ENCODE data around the gene SLC10A6.

SLC10A6 gene

DNA sequence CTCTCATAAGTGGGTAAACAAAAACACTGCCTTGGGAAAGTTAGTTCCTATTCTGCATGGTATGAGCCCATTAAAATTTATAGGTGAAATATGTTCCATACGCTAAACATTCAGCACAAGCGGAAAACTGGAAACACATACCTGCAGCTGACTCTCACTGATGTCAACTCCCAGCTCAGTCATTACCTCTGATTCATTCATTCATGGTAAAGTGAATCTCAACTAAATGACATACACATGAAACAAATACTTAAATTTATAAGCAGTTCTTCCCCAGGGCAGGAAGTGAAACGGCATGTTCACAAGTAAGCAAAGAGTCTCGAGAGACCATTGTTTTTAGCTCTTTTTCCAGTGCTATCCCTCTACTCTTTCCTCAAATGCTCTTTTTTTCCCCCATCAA is 1.6 kb downstream of the SLC10A6 start:
- DNase-seq, result no peak

DNA sequence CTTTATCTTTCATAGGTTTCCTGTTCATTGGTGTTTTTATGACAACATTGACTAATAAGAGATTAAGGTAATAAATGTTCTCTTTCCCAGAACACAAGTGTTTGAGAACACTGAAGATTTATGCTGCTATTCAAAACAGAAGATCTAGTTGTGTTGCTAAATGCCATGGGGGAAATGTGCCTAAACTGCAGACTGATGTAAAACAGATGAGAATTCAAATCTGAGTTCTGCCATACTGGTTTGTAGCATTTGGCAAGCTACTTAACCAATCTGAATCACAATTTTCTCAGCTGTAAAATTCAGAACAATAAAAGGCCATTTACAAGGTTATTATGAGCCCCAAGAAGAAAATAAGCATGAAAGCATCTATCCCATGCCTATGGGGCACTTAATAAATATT is 2.3 kb downstream of the SLC10A6 start:
- no peak for DNase-seq

DNA sequence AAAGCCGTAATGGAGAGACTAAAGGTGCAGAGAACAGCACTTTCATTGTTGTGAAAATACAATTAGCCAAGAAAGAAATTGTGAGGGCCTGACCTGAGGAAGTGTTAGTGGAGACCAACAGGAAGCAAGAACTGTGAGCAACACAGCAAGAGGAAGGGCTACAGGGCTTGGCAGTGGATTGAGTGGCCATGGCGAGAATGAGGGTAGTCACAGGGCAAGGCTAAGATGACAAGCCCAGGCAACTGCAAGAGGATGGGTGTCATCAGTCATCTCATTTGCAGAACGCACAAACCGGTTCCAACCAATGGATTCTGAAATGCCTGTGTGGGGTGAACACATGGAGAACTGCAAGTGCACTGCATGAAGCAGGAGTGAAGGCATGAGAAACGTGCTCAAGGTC is 3.6 kb downstream of the SLC10A6 start:
- DNase-seq, result no peak

DNA sequence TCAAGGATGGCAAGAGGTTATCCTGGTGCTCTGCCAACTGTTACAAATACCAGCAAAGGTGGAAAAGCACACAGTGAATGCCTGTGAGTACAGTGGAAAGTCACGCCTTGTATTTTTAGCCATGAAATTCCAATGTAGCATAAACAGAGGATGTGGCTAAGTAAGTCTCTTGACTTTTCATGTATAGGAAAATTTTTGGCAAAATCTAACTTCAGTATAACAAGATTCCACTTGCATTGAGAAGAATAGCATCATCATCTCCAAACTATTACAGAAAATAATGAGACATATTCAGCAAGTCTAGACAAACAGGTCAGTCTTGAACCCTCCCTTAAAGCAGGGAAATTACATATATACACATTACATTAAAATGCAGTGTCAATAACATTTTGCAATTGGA is 7.9 kb downstream of the SLC10A6 start:
- no peak for DNase-seq

DNA sequence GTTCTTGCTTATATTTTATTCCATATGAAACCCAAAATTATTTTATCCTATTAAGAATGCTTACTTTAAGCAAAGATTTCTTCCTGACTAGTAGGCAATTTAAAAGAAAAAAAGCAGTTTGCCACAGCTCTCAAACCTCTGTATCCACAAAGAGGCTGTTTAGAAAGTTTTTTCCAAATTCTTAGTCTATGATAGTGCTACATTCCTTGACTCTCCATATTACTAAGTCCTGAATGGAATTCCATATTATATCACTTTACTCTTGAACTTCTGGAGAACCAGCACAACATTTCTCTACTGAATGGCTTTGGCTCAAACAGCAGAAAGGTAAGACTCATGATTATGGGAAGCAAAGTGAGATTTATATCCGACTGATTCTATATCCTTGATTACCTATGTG is 8.3 kb downstream of the SLC10A6 start:
- no peak for DNase-seq

DNA sequence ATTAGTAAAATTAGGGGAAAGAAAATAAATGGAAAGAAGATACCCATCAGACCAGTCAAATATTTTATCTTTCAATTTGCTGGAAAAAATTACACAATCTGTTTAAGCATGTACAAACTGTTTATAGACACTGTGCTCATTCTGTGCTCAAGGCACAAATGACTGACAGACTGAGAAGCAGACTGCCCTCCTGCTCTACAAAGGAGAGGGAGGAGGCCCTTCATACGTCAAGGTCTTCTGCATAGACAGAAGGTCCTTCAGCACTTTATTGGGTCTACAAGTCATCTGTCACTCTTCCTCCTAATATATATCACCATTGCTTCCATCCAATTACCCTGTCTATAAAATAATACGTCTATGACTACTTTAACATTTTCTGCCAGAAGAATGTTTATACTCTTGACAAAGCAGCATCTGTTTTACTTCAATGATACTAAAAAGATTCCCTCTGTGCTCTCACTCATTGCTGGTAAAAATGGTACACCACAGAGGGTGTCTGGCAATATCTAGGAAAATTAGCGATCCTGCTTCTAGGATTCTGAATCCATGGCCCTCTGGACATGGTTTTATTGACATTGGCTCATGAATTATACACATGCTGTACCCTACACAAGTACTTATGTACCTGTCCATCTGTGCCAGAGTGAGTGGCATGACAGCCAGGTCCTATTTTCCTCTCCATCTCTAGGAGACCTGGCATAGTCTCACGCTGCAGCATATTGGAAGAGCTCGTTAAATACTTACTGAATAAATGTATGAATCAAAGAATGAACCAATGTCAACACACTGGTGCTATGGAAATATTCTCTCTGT is 11.3 kb downstream of the SLC10A6 start:
- DNase-seq, result no peak

DNA sequence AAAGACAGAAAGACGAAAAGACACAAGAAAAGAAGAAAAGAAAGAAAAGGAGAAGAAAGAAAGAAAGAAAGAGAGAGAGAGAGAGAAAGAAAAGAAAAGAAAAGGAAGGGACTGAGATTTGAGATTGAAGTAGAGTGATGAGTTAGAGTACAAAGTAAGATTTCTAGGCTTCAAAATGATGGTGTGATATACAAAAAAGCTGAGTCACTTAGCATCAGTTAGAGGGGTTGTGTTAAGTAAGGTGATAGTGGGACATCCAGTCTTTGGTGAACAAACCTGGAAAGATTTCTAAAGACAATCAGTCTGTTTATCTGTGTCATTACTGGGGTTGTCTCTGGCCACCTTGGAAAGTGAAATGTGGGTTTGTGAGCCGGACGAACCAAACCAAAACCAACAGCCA is 13.5 kb downstream of the SLC10A6 start:
- no peak for DNase-seq

DNA sequence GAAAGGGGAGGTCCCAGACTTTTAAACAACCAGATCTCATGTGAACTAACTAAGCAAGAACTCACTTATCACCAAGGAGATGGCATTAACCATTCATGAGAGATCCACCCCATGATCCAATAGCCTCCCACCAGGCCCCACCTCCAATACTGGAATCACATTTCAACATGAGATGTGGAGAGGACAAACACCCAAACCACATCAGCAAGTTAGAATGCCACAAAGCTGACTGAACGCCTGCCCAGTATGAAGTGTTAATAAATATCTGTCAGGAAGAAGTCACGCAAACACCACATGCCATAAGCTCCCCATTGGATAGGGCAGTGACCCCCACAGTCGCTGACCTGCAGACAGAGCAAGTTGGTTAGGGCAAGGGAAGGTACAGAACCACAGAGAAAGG is 14.3 kb downstream of the SLC10A6 start:
- no peak for DNase-seq

DNA sequence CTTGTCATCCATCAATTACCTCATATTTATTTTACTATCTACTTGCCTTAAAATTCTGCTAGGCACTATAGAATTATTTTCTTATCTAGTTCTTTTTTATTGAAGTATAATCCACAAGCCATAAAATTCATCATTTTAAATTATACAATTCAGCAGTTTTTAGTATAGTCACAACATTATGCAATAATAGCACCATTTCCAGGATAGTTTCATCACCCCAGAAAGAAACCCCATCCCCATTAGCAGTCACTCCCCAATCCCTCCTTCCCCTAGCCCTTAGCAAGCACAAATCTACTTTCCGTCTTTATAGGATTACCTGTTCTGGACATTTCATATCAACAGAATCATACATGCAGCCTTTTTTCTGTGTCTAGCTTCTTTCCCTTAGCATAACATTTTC is 15.6 kb downstream of the SLC10A6 start:
- no peak for DNase-seq

DNA sequence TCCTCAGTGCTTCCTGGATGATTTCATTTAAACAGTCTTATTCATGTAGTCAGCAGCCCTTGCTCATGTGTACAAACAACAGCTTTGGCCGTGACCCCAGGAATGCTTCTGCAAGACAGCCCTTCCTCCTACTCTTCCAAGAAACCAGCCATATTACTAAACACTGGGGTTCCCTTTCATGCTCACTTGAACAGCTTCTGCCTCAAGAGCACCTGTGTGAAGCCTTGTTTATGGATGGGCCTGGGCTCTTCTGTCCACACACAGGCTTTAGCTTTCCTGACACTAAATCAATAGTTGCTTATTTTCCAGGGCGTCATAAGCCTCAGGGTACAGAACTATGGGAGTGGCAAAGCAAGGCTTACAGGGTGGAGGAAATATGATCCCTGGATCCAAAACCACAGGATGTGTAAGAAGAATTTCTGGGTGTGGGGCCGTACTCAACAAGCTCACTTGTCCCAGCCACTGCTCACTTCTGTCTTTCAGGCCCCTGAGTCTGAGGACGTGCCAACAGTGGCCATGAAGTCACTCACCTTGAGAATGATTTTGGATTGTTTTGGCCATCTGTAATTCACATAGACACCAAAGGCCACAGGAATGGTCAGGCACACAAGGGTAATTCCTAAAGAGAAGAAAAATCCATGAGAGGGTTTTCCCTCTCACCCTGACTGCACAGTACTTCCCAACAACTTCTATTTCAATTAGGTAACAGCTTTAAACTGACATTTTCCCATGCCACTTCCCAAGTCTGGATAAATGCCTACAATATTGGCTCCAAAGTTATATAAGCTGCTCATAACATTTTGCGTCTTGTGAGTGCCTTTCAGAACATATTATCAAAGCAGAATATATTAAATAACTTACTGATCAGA is 17.7 kb downstream of the SLC10A6 start:
- DNase-seq, result no peak

DNA sequence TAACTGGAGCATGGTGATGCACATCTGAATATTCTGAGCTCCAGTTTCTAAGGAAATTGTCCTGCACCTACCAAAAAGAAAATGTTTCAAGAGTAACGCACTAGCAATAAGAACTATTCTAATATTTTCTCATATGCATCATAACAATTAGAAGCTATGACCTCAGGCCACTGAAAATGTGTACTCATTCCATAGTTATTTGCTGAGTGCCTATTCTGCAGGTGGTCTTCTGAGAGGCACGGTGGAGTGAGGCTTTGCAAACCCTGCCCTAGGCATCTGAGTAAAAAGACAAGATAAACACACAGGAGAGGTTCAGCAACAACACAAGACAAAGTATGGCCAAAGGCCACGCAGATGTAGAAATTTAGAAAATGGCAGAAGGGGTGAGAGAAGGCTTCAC is 23.7 kb downstream of the SLC10A6 start:
- DNase-seq, result no peak

DNA sequence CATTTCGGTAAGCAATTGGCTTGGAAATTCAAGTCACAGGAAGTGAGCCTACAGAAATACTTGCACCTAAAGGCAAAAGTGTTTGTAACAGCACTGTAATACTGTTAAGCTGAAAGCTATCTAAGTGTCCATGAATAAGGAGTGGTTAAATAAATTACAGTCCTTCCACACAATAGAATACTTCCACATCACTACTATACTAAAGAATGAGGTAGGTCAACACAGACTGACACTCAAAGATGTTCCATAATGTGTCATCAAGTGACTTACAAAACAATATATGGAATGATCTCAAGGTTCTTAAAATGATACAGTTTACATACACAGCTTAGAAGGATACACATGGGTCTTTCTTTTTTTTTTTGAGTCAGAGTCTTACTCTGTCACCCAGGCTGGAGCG is 27.0 kb downstream of the SLC10A6 start:
- no peak for DNase-seq

DNA sequence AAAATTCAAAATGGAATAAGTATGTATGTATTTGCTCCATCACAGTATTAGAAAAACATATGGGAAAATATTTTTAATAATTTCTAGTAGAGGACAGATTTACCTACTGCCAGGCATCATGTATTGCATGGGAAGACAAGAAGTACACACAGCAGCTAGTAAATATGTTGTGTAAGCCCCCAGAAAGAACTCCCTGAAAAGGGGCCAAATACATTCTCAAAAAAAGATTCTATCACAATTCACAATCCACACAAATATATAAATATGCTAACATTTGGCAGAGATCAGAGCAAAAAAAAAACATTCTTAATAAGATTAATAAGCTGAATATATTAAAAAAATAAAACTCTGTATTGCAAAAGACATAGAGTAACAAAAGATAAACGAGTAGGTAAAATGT is 28.0 kb downstream of the SLC10A6 start:
- no peak for DNase-seq

DNA sequence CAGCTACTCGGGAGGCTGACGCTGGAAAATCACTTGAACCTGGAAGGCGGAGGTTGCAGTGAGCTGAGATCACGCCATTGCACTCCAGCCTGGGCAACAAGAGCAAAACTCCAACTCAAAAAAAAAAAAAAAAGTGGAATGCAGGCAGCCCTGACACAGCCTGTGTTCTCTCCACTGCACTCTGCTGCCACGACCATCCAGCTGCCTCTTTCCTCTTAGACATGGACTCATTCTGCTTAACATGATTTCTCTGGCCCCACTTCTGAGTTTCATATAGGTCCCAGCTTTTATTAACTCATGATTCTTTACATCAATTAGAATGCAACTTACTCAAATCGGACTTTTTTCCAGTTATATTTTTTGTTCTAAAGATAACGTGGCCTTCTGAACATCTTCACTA is 29.6 kb downstream of the SLC10A6 start:
- DNase-seq, result no peak

DNA sequence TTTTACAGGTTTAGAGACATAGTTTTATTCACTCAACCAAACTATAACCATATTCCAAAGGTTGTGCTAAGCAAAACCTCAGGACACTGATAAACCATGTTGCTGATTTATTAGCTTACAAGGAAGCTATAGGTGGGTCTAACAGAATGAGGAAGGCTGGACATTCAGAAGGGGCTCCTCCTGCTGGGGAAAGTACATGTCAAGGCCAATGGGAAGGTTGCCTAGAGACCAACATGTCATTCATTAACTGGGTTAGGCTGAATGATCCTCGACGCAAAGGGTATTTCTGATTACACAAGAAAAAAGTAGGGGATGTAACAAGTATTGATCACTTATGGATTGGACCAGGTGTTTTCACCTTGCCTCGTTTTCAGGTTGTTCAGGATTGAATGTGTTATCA is 30.3 kb downstream of the SLC10A6 start:
- no peak for DNase-seq

DNA sequence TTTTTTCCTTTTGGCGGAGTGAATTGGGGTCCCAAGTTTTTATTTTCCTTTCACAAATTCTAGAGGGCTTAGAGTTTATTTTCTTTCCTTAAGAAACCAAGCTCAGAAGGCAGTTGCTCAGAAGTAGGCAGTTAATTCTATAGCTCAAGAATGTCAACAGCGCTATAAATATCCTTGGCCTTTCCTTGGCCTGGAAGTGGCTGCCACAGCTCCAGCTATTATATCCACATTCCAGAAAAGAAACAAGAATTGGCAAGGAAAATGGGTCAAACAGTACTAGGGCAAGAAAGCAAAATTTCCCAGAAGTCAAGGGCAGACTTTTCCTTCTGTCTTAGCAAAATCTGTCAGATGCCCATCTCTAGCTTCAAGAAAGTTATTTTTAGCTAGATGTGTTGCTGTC is 31.0 kb downstream of the SLC10A6 start:
- no peak for DNase-seq

DNA sequence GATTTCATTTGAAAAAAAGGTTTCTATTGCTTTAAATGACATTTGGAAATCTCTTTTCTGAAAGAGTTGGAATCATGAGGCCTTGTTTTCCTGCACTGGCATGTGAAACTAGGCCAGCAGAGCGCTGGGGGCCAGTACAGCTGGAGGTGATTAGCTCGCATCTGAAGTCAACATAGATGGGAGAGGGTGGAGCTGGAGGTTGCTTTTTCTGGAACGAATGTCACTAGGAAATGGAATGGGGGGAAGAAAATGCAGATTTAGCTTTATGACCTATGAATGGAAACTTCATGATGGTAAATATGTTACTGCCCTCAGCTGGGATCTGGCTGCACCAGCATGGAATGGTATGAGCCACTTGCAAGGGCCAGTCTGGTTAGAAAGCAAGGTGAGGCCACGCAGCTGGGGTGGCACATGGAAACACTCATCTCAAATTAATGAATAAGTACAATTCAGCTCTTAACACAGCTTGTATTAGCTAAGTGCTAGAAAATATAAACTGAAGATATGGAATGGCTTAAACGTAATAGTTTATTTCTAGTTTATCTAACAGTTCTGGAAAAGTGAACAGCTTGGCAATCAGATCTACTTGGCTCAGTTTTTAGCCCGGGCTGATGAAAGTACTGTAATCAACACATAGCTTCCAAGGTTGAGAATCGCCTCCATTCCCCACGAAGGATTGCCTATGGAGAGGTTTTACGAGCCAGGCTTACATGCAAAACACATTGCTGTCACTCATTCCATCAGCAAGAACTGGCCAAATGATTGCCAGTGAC is 32.5 kb downstream of the SLC10A6 start:
- DNase-seq, result no peak

DNA sequence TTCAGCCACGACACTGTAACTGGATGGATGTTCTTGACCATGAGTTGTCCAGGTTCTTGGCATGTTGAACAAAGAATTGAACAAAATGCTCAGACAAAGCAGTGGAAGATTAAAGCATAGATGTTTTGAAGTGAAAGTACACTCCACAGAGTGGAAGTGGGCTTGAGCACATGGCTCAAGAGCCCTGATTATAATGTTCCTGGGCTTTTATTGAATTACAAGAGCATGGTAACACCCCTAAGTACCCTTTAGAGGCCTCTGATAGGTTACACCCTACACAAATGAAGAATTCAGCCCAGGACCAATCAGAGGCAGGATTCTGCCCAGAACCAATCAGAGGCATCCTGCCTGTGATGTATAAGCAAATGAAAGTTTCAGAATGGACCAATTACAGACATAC is 33.5 kb downstream of the SLC10A6 start:
- DNase-seq, result no peak

DNA sequence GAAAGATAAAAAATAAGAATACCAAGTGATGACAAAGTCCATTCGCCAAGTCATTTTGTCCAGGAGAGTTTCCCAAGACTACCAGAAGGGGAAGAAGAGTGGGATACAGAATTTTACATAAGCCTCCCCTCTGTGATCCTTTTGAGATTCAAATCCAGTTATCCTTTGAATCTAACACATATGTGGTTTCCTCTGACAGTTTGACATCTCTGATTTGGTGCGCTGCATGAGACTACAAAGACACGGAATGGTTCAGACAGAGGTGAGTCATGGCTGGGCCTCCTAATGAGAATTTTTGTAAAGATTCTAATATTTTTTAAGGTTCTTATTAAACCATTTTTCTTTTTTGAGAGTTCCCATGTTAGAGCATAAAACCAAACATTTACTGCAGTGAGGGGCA is 38.3 kb downstream of the SLC10A6 start:
- DNase-seq, result no peak

DNA sequence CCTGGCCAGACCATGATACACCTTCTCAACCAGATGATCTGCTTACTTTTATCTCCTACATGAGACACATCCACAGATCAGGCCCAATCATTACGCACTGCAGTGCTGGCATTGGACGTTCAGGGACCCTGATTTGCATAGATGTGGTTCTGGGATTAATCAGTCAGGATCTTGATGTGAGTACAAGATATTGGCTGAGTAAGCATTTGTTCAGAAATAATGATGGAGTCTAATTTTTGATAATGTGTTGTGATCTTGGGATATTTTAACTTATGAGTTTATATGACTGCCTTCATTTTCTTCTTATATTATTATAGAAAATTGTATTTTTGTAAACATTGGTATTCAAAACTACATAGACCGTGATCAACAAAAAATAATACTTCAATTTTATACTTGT is 39.4 kb downstream of the SLC10A6 start:
- DNase-seq, result no peak

DNA sequence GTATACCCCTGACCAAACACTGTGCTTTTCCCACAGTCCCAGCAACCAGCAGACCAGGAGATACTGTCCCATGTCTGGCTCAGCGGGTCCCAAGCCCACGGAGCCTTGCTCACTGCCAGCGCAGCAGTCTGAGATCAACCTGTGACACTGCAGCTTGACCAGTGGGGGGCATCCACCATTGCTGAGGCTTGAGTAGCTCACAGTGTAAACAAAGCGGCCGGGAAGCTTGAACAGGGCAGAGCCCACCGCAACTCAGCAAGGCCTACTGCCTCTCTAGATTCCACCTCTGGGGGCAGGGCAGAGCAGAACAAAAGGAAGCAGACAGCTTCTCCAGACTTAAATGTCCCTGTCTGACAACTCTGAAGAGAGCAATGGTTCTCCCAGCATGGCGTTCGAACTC is 58.1 kb downstream of the SLC10A6 start:
- DNase-seq, result no peak

DNA sequence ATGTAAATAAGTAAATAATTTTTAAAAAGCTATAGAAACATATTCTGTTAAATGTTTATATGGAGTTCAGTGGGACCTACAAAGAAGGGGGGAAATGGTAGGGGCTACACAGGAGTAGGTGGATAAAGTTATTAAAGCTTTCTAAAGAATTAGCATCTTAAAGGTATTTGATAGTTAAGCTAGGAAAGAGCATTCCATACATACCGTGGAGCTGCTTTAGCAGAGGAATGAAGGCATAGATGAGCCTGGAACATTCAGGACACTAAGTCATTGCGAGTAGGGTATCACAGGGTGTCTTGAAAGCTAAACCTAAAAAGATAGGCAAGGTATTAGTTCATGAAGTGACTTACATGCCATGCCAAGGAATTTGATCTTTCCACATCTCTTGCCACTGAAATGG is 60.4 kb downstream of the SLC10A6 start:
- no peak for DNase-seq

DNA sequence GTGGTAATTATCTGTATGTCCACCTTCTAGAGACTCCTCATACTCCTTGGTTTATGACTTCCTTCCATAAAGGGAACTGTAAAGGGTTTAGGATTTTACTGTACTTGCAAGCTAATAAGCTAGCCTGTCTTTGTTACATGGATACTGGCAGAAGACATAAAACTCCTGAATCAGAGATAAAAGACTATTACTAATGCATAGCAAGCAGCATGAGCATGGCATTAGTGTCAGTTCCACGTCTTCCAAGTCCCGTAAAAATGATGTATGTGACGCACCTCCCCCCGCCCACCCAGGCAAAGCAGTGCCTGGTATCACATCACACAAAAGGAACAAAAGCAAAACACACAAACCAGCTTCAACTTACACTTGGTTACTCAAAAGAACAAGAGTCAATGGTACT is 71.0 kb downstream of the SLC10A6 start:
- DNase-seq, result no peak

DNA sequence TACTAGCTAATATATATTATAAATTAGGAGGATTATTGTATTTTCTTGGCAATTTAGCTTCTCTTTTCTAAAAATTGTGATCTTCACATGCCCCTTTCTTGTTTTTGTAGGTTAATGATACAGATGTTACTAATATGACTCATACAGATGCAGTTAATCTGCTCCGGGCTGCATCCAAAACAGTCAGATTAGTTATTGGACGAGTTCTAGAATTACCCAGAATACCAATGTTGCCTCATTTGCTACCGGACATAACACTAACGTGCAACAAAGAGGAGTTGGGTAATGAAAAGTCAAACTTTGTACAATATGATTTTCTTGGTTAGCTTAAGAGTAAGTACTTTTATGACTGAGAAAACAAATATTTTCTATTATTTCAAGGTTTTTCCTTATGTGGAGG is 74.1 kb downstream of the SLC10A6 start:
- DNase-seq, result no peak

Data from RPMI8226 (cell line).